Inflammatory macrophage treated with lipopolysaccharide for 1 hour (primary cell): ENCODE data around the gene IQSEC1.

Experiments
- DNase-seq, 2 donors: peaks; one replicate each; pipeline ENCODE4 v3.0.0-alpha.2; 2020 to 2022

The IQSEC1 gene

DNA sequence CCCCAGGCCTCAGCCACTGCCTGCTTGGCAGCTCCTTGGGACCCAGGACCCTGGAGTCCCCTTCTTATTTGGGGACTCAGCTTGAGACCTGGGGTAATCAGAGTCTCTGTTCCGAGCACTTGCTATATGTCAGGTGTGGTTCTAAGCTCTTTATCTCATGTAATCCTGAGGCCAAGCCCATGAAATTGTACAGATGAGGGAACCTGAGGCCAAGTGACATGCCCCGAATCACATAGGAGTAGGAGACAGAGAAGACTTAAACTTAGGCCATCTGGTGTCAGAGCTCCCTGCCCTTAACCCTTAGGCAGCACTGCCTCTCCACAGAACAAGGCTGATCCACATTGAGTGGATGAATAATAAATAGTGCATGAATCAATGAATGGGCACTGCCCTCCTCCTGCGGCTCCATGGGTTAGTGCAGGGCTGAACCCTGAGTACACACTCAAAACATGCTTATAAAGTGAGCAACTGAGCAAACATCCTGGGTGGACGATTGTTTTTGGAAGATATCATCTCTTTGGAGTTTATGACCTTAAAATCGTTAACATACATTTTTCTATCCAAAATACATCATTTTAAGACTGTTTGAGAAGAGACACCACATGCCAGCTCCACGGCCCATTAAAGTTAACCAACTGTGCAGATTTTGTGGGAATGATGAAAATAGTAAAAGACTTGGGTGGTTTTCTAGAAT is 33.2 kb upstream of the IQSEC1 start:
- DNase-seq, result no peak

GRCh38 chr3:13105896-13106250 is 32.6 kb upstream of the IQSEC1 start:
- no peak for DNase-seq

DNA sequence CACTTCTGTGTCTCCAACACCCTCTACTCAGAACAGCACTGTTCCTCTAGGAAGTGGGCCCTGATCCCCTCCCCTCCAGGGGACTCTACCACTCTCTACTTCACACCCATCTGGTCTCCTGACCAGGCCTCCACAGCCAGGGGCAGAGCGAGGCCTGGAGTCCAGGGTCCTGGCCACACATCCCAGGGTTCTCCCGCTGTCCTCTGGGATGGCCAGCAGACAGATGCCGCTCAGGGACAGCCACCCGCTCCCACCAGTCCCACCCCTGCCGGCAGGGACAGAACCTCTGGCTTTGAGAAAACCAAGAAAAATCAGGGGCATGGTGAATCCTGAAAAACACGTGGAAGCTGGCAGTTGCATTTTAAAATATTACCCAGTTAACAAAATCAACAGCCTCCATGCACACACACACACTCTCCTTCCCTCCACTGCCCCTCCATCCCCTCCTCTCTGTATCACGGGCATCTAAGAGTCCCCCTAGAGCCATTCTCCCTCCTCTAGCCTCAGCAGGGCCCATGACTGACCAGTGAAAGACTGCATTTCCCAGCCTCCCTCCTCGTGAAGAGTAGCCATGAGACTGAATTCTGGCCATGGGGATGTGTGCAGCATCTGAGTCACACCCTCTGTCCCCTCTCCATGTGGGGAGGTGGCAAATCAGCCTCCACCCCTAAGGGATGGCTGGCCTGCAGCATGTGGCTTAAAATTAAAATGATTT is 32.1 kb upstream of the IQSEC1 start:
- no peak for DNase-seq

GRCh38 chr3:13104511-13104910 is 31.3 kb upstream of the IQSEC1 start:
- DNase-seq, result no peak

DNA sequence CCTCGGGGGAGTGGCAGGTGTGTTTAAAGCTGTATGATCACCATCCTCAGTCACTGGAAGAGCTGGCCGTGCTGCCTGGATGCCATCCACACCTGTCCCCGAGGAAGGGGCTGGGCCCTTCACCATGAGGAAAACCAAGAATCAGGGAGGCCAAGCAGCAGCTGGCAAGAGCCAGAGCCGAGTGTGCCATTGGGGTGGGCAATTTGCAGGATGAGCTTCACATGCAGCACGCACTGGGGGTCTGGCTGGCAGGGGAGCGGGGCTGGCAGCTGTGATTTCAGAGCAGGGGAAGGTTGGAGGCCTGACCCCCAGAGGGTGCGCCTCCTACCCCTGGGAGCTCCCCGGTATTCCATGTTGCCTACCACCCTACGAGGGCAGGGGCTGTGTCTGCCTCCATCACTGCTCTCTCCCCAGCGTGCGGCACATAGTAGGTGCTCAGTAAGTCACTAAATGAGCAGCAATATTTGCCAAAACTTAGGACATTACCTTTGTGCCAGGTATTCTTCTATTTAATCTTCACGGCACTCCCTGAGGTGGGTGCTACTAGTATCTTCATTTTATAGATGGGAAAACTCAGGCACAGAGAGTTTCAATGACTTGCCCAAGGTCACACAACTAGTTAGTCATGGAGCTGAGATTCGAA is 30.3 kb upstream of the IQSEC1 start:
- DNase-seq, result no peak

DNA sequence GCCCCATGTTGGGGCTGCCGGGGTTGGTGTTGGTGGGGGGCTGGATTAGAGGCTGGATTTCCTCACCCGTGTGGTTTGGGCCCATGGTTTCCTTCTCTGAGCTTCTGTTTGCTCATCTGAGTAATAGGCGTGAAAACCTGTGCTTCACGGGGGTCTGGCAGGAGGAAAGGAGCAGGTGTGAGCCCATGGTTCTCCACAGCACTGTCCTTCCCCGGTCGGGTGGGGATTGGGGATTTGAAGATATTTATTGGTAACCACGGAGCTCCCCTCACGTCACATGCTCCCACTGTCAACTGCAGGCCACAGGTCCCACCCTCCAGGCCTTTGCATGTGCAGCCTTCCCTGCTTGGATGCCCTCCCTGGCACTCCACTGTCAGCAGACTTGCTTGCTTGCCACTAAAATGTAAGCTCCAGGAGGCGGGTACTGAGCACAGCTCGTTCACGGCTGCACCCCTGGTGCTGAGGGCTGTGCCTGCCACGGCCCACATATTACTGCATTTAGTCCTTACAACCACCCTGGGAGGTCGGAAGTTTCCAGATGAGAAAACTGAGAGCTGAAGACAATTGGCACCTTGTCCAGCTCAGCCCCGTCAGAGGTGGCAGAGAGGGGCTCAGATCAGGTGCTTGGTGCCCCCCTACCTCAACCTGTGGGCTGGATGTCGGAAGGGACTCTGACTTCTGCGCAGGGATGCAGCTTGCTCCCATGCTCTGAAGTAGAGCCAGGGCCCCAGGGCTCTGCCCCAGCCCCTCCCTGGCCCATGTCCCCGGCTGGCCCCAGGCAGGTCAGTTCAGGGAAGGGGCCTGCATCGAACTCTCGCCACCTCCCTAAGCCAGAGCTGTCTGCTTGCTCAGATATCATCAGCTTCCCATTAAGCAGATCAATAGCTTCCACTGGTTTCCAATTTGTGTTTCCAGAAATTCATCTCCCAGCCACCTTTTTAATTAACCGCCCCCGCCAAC is 29.4 kb upstream of the IQSEC1 start:
- no peak for DNase-seq

DNA sequence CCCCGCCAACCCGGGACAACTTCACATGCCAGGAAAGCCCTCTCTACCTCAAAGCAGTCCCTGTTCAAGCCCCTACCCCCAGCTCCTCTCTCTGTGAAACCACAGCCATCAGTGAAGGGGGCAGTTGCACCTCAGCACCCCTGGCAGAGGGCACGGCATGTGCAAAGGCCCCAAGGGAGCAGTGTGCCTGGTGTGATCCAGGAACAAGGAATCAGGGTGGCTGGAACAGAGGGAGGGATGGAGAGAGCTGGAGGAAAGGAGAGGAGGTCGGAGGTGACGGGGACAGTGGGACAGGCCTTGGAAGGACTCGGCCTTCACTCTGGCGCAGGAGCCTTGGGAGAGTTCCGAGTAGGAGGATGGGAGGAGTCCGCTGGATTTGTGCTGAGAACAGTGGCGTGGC is 26.5 kb upstream of the IQSEC1 start:
- no peak for DNase-seq

- peak; percentile 37 to 47 for DNase-seq
Observed at GRCh38 chr3:13098192-13098988, 25.2 kb upstream of the IQSEC1 start.

- DNase-seq, result no peak
Observed at GRCh38 chr3:13096356-13096755, 23.1 kb upstream of the IQSEC1 start.

- DNase-seq, result no peak
Observed at GRCh38 chr3:13095408-13095937, 22.2 kb upstream of the IQSEC1 start.

DNA sequence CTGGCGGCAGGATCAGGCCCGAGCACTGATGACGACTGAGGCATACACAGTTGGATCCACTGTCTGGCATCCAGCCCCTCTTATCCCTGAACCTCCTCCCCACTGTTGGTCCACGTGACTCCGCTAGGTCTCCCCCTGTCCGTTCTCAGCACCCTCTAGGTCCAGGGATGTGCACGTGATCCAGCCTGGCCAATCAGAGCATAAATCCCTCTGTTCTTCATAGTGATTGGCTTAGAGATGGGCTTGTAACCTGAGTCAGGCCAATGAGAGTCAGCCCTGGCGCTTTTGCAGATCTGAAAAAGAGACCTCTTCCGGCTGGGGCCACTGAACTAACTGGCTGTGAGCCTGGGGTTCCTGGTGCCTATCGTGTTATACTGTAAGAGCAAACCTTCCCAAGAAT is 20.5 kb upstream of the IQSEC1 start:
- DNase-seq, result no peak

DNA sequence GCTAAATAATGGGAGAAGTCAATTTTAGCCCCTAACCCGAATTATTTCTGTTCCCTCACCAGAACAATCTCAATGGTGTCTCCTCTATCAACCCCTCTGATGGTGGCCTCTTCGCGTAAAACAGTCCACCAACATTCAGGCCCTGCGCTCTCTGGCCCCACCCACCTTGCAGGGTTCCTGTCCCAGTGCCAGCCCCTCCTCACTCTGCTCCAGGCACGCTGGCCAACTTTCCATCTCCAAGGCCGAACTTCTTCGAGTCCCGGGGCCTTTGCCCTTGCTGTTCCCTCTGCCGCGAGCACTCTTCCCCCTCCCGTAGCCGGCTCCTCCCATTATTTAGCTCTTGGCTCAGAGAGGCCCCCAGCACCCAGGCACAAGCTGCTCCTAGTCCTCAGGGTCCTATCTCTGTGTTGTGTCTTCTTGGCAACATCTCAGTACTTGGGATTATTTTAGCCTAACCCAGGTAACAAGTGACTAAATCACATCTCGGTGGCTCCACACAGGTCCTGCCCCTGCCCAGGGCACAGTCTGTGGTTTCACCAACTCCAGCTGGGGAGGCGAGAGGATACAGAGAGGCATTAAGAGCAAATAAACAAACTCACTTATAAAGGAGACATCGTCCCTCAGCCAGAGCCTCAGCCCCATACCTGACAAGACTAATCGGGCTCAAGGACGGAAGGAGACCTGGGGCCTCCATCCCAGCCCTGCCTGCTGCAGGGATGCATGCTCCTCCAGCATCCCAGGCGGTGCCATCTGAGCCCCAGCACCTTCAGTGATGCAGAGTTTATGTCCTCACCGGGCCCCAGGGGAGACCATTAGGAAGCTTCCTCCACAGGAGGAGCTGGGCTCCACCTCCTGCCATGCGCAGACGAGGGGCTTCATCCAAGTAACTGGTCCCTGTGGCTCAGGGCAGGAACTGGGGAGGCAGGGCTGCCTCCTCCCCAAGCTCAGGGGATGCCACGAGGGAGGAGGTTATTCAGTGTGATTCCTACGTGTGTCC is 19.7 kb upstream of the IQSEC1 start:
- DNase-seq, result no peak

DNA sequence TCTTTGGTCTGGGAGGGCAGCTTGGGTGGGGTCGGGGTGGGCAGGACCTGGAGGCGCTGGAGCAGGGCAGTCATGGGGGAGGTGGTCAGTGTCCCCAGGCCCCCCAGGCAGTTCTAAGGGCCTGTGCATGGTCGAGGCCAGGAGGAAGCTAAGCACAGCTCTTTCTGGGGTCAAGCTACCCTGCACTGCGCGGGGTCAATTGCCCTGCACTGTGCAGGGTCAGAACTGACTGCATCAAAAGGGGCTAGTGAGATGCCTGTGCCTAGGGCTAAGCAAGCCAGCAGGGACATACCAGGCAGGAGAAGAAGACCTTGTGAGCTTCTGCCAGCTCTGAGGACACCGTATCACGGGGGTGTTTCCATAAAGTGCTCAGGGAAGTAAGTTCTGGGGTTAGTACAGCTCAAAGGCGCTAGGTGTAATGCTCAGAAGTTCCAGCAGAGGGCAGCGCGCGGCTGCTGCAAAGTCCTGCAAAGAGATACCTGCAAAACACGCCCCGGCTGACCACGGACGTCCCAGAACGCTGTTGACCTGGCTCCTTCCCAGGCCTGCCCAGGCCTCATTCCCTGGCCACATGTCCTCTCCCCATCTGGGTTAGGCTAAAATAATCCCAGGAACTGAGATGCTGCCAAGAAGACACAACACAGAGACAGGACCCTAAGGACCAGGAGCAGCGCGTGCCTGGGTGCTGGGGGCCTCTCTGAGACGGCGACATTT is 18.8 kb upstream of the IQSEC1 start:
- DNase-seq, result peak; percentile 77 to 94

DNA sequence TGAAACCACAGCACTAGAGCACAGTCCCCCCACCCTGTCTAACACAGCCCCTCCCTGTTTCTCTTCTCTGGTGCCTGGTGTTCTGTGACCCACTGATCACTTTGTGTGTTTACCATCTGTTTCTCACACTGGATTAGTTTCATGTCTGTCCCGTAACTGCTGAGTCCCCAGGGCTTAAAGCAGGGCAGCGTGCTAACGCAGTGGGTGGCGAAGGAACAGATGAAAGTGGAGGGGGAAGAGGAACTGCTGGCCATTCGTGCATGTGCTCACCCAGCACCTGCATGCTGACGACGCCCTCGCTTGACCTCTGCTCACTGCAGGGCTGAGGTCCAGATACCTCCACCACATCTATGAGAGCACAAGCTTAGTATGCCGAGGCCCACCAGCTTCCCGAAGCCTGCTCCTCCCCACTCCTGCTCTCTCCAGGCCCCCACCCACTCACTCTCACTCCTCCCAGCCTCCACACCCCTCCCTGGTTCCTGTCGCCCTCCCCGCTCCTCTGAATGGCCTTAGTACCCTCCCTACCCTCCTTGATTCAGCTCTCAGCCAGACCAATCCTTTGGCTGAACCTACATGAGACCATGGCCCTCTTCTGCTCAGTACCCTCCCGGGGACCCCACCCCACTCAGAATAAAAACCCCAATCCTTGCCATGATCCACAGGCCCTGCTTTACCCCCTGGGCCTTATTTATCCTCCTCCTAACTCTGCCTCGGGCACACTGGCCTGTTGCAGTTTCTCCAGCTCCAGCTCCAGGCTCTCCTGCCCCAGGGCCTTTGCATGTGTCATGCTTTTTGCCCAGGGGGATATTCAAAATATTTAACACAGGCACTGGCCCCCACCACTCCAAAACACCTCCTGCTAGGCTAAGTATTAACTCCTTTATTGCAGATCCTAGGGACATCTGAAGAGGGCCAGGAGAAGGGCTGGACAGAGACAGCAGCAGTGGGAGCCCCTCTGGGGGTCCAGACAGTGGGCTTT is 15.1 kb upstream of the IQSEC1 start:
- DNase-seq, result no peak

- no peak for DNase-seq
Observed at GRCh38 chr3:13087320-13087990, 14.2 kb upstream of the IQSEC1 start.

GRCh38 chr3:13086531-13086981 is 13.3 kb upstream of the IQSEC1 start:
- DNase-seq, result no peak

- DNase-seq, result no peak
Observed at GRCh38 chr3:13085846-13086179, 12.6 kb upstream of the IQSEC1 start.
